HG03432 (cell line): ENCODE measurements around the gene MAZ.
"Not testable (repeated sequence)": the region's sequence is repeated elsewhere in the genome, so short reads cannot be mapped to it uniquely, and the experiment has no call there.

ENCODE experiments used
- ATAC-seq: cut with Tn5 transposase; IDR thresholded peaks from one replicate; pipeline ENCODE4 v1.9.1; 2021; ENCODE audit warnings: mild to moderate bottlenecking, moderate library complexity; ENCODE audit not compliant: unreplicated experiment

MAZ gene

DNA sequence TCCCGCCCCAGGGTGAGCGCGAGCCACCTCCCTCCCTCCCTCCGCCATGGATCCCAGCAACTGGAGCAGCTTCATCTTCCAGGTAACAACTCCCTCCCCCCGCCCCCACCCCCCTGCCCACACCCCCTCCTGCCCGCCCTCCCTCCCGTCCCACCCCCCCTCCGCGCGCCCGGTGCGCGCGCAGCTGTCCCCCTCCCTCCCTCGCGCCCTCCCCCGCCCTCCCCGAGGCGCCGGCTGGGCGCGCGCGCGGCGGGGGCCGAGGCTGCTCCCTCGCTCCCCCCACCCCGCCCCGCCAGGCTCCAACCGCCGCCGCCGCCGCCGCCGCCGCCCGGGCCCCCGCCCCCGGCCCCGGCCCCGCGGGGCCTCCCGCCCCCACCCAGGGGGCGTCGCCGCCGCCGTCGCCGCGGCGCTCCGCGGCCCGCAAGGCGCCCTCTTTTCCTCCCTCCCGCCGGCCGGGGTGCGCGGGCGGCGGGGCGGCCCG lies at the start of gene MAZ:
MAZ (plus strand) TSS at position 431 of the 481 bp plus-strand sequence. CDS start 173 bp downstream, outside the sequence.
- ATAC-seq: peak; percentile 5

DNA sequence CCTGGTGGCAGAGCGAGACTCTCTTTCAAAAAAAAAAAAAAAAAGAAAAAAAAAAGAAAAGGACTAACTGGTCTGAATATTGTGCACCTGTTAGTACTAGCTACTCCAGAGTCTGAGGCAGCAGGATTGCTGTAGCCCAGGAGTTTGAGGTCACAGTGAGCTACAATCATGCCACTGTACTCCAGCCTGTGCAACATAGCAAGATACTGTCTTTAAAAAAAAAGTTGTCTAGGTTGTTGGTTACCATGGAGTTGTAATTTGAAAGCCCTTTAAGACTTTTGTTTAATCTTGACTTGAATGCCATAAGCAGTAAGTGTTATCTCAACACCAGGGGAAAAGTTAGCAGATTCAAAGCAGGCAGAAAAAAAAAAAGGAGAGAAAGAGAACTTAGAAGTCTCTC lies 49.7 kb upstream of the MAZ start:
- no peak for ATAC-seq

DNA sequence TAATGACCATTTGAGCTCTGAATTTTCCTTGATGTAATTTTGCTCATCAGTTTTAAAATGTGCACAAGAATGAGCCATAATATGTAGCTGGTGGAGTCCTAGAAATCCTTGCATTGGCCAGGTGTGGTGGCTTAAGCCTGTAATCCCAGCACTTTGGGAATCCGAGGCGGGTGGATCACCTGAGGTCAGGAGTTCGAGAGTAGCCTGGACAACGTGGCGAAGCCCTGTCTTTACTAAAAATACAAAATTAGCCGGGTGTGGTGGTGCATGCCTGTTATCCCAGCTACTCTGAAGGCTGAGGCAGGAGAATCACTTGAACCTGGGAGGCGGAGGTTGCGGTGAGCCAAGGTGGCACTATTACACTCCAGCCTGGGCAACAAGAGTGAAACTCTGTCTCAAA lies 49.2 kb upstream of the MAZ start:
- ATAC-seq: not testable (repeated sequence)

DNA sequence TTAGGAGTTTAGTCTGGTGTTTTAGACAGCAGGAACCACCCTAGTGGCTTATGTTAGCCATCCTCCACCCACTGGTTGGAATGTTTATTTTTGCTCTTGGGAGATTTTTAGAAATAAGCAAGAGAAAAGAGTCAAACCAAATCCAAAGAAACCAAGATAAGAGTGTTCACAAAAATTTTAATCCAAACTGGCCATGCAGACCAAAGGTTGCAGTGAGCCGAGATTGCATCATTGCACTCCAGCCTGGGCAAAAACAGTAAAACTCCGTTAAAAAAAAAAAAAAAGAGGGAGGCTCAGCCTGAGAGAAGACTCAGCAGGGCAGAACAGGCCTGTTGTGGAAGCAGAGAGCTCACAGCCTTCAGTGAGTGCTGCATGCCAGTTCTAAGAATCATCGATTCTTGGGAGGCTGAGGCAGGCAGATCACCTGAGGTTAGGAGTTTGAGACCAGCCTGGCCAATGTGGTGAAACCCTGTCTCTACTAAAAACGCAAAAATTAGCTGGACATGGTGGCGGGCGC lies 48.3 kb upstream of the MAZ start:
- ATAC-seq: no peak

DNA sequence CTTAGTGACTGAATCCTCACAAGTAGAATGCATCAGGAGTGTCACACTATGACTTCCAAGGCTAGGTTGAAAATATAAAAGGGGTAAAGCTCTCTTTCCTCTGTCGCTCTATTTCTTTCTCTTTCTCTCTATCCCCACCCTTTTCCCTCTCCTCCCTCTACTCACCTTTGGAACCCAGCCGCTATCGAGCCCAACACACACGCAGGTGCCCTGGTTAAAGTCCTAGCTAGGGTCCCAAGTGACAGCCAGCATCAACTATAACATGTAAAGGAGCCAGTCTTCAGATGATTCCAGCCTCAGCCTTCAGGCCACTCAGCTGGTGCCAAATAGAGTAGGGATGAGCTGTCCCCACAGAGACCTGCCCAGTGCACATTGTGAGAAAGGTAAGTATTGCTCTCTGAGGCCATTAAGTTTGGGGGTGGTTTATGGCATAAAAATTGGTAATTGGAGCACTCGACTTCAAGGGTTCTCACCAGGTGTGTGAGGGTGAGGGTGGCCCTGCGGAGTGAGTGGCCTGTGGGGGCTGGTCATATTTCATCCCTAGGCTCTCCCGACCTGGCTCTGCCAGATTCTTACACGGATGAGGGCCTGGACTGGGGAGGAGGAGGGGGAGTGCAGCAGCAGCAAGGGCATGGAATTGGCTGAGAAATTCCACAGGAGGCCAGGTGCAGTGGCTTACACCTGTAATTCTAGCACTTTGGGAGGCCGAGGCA lies 45.6 kb upstream of the MAZ start:
- ATAC-seq: no peak

DNA sequence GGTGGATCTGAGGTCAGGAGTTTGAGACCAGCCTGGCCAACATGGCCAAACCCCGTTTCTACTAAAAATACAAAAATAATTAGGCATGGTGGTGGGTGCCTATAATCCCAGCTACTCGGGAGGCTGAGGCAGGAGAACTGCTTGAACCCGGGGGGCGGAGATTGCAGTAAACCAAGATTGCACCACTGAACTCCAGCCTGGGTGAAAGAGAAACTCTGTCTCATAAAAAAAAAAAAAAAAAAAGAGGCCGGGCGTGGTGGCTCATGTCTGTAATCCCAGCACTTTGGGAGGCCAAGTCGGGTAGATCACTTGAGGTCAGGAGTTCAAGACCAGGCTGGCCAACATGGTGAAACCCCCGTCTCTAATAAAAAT lies 45.1 kb upstream of the MAZ start:
- ATAC-seq: not testable (repeated sequence)

DNA sequence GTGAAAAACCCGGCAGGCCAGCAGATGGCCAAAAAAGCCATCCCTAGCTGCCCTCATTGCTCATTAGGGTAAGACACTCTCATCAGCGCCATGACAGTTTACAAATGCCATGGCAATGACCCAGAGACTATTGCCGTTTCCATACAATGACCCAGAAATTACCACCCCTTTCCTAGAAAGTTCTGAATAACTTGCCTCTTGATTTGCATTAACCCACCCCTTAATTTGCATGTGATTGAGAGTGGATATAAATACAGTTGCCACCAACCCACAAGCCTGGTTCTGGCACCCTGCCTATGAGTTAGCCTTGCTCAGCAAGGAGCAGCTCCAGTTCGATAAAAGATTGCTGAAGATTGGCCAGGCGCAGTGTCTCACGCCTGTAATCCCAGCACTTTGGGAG lies 44.4 kb upstream of the MAZ start:
- no peak for ATAC-seq

DNA sequence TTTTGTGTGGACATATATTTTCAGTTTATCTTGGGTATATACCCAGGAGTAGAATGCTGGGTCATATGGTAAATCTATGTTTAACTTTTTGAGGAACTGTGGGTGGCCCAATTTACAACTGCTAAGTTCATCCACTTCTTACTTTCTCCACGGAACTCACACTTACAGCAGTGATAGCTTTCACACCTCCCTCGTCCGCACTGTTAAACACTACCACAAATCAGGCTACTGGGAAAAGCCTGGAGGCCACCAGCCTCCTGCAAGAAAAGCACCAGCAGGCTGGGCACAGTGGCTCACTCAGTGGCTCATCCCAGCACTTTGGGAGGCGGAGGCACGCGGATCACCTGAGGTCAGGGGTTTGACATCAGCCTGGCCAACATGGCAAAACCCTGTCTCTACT lies 43.0 kb upstream of the MAZ start:
- no peak for ATAC-seq

DNA sequence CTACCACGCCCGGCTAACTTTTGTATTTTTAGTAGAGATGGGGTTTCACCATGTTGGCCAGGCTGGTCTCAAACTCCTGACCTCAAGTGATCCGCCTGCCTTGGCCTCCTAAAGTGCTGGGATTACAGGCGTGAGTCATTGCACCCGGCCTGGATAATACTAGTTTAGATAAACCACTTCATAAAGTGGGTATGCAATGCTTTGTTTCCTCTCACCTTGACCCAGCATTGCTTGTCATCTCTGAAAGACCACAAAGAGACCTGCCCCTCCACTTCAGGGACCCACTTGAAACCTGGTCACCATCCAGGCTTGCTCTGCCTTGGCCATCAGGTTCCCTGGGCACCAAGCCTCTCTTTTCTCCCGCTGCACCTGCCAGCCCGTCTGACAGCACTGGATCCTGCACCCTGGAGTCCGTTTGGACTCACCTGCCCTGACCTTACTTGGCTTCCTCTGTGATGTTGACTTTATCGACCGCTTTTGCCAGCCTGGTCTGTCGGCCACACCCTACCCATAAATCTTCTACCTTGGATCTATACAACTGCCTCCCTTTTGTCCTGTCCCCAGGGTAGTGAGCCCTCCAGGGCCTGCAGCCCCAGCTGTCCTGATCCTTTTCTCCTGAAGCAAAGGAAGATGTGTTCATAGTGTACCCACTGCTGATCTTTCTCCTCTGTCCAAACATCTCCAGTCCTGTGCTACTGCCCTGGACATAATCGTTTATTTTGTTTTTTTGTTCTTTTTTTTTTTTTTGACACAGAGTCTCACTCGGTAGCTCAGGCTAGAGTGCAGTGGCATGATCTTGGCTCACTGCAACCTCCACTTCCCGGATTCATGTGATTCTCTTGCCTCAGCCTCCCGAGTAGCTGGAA lies 40.9 kb upstream of the MAZ start:
- no peak for ATAC-seq

DNA sequence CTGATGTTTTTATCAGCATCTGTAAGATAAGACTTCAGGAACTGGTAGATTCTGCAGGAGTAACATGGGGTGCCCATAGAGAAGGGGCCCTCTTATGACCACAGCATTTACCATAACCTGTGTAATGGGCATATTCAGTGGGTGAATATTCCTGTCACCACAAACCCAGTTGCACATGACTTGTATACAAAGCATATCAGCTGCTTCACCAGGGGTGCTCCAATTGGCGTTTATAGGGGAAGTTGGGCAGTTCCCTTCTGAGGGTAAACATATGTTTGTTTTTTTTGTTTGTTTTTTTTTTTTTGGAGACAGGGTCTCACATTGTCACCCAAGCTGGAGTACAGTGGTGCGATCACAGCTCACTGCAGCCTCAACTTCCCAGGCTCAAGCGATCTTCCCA lies 39.8 kb upstream of the MAZ start:
- ATAC-seq: no peak

DNA sequence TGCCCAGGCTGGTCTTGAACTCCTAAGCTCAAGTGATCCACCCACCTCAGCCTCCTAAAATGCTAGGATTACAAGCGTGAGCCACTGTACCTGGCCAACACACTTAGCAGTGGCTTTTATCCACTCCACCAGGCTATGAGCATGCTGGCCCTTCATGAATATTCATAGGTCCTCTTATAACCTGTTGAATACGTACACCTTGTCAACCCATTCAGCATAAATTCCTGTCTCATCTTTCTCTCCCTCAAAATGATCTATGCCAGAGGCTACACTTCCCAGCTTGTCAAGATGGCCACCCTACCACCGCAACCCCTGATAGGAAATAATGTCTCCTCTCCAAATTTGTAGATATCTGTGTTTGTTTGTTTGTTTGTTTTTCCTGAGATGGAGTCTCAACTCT lies 39.3 kb upstream of the MAZ start:
- ATAC-seq: no peak

DNA sequence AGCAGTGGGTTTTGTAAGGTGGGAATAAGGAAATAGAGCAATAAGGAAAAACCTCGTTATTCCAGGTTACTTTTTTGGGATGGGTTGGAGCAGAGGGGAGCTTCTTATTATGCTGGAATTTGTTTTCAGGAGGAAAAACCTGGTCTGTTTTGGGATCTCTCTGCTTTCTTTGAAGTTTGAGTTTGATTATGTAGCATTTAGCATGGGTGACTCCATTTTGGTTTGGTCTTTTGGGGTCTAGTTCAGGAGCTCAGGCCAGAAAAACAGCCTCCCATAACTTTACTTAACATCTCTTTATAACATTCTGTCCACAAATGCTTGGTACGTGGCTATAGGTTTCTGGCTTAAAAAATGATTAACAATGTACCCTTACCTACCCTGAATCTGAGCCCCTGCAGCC lies 36.8 kb upstream of the MAZ start:
- no peak for ATAC-seq

DNA sequence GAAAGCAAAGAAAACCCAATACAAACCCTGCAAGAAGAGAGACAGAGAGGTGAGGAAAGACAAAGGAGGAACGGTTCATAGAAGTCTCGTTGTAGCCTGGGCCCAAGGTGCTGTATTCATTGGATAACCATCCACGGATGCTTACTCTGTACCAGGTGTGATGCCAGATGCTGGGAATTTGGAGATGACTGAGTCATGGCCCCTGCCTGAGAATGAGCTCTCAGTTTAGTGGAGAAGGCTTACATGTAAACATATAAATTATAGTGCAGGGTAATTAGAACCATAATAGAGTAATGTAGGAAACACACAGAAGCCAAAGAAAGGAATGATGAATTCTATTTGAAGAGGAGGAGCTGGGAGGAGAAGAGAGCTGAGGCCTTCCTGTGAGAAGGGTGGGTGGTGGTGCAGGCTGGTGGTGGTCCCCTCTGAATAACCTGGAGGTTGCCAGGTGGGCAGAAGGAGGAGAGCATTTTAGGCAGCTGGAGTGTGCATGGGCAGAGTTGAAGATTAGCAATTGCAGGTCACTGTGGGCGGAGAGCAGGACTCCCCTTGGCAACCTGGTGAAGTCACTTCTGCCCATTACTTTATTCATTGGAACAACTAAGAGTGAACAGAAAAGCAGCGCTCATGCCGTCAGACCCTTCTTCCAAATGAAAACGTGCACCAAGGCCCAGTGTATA lies 35.9 kb upstream of the MAZ start:
- ATAC-seq: no peak

DNA sequence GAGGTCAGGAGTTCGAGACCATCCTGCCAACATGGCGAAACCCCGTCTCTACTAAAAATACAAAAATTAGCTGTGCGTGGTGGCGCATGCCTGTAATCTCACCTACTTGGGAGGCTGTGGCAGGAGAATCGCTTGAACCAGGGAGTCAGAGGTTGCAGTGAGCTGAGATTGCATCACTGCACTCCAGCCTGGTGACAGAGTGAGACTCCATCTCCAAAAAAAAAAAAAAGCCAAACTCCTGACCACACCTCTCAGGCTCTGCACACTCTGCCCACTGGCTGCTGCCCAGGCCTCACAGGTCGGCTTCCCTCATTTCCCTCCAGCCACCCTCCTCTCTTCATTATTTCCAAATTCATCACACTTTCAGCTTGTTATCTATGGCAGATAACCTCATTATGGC lies 34.0 kb upstream of the MAZ start:
- ATAC-seq: not testable (repeated sequence)

DNA sequence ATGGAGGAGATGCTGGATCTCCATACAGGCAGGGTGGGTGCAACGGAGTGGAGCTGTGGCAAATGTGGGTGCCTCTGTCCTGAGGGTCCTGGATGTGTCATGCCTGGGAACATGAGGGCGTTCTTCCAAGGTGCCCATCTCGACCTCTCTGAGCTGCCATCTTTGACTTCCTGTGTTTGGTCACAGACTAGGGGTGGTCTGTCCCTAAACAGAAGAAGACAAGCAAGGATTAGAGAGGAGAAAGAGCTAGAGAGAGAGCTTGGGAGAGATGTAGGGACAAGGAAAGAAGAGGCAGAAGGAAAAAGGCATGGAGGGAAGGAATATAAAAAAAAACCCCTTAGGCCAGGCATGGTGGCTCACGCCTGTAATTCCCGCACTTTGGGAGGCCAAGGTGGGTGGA lies 31.6 kb upstream of the MAZ start:
- ATAC-seq: no peak

DNA sequence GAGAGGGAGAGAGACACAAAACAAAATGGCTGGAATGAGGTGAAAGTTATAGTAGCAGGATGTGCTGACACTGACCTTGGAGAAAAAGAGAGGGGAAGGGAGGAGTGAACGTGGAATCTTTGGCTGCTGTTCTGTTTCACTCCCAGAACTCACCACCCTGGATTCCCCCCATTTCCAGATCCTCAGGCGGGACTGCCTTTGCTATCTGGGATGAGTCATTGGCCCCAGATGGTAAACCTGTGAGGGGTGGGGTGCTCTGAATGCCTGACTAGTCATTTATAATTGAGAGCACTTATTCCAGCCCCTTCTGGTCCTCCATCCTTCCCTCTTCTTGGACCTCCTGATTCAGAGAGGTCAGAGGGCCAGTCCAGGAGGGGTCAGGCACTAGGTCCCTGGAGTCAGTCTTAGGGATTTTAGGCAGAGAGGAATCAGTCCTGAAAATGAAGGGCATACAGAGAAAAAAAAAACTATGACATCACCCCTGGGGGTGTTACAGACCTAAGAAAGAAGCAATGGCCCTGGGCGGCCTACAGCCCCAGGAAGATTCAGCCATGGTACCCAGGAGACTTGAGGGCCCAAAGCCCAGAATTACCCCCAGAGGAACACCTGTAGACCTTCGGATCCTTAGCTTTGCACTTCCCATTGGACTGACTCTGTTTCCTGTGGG lies 30.5 kb upstream of the MAZ start:
- ATAC-seq: no peak

DNA sequence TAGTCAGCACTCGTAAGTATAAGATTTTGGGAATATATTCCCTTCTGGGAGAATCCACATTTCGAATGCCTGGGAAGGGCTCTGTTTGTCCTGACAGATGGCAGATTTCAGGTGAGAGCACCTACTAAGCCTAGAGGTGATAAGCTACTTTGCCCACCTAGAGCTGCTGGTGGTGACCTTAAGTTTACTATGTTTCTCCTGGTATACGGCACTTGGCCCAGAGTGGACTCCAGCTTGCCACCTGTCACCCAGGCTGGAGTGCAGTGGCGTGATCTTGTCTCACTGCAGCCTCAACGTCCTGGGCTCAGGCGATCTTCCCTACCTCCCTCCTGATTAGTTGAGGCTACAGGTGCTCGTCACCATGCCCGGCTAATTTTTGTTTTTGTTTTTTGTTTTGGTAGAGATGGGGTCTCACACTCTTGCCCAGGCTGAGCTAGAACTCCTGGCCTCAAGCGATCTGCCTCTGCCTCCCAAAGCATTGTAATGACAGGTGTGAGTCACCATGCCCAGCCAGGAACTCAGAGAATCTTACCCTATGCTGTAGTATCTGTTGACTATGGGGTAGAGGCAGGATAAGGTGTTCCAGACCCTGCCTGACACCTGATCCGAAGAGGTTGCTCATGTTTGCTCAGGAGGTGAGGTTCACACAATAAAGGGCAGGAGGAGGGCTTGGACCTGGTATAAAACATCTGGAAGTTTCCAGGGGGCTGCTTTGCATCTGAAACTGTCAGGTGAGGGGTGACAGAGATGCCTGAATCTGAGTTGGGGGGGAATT lies 28.6 kb upstream of the MAZ start, which contains the start of gene ZG16:
ZG16 (plus strand) TSS at position 681 of the 775 bp plus-strand sequence. CDS start 1,011 bp downstream, outside the sequence.
- no peak for ATAC-seq

DNA sequence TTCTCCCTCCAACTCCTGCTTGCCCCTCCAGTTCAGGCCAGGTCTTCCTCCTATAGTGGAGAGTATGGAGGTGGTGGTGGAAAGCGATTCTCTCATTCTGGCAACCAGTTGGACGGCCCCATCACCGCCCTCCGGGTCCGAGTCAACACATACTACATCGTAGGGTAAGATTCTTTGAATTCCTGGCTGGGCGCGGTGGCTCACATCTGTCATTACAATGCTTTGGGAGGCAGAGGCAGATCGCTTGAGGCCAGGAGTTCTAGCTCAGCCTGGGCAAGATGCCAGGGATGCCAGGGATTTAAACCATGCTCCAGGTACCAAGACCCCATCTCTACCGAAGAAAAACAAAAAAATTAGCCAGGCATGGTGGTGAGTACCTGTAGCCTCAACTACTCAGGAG lies 26.9 kb upstream of the MAZ start:
- no peak for ATAC-seq

DNA sequence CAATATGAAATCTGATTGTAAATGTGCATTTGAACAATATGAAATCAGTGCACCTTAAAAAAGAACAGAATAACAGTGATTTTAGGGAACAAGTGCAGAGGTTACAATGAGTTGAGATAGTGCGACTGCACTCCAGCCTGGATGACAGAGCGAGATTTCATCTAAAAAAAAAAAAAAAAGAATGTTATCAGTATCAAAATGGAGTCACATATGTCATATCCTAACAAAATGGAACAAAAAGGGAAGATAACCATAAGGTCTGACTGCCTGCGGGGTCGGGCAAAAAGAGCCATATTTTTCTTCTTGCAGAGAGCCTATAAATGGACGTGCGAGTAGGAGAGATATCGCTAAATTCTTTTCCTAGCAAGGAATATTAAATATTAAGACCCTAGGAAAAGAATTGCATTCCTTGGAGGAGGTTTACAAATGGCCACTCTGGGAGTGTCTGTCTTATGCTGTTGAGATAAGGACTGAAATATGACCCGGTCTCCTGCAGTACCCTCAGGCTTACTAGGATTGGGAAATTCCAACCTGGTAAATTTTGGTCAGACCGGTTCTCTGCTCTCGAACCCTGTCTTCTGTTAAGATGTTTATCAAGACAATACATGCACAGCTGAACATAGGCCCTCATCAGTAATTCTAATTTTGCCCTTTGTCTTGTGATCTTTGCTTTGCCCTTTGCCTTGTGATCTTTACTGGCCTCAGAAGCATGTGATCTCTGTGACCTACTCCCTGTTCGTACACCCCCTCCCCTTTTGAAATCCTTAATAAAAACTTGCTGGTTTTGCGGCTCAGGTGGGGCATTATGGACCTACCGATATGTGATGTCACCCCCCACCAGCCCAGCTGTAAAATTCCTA lies 23.0 kb upstream of the MAZ start:
- ATAC-seq: not testable (repeated sequence)
